H9 (cell line): ENCODE results near the gene GPR35. TPM values are rescaled to one million over a fixed set of nuclear protein-coding genes. Genes with fewer than 3 reads are reported as not detected.
A peak's percentile ranks its signal among the peaks of the same experiment; 100 is the strongest.

Source experiments
- DNase-seq: peaks from one replicate; pipeline ENCODE4 v3.0.0-alpha.2; 2017
- H2AFZ ChIP-seq: one replicate; pipeline ENCODE4 v1.6.1; 2013; ENCODE audit warnings: mild to moderate bottlenecking, low read length, control low read depth, moderate library complexity
- H2AK5ac ChIP-seq: 2 replicates; pipeline ENCODE4 v1.6.1; 2013; ENCODE audit warnings: low read length, control low read depth, mixed read lengths; ENCODE audit not compliant: insufficient read length
- H2BK120ac ChIP-seq: one replicate; pipeline ENCODE4 v1.6.1; 2013; ENCODE audit warnings: low read depth, mild to moderate bottlenecking, low read length, control low read depth, inconsistent platforms; ENCODE audit not compliant: poor library complexity, severe bottlenecking
- H2BK12ac ChIP-seq: 2 replicates; pipeline ENCODE4 v1.6.1; 2013; ENCODE audit warnings: low read length, control low read depth, mixed read lengths, low read depth; ENCODE audit not compliant: insufficient read length
- H2BK15ac ChIP-seq: 2 replicates; pipeline ENCODE4 v1.6.1; 2013; ENCODE audit warnings: low read depth, low read length, control low read depth
- H2BK20ac ChIP-seq: one replicate; pipeline ENCODE4 v1.6.1; 2013; ENCODE audit warnings: low read depth, mild to moderate bottlenecking, low read length, control low read depth, inconsistent platforms; ENCODE audit not compliant: poor library complexity, severe bottlenecking
- H2BK5ac ChIP-seq: 2 replicates; pipeline ENCODE4 v1.6.1; 2013; ENCODE audit warnings: low read length, control low read depth, mixed read lengths; ENCODE audit not compliant: insufficient read length
- H3K14ac ChIP-seq: 2 replicates; pipeline ENCODE4 v1.6.1; 2013; ENCODE audit warnings: low read length, control low read depth; ENCODE audit not compliant: insufficient read depth
- H3K18ac ChIP-seq: 2 replicates; pipeline ENCODE4 v1.6.1; 2013; ENCODE audit warnings: low read depth, mild to moderate bottlenecking, mixed read lengths, low read length, control low read depth; ENCODE audit not compliant: insufficient read length
- H3K23ac ChIP-seq: 2 replicates; pipeline ENCODE4 v1.6.1; 2013; ENCODE audit warnings: low read length, control low read depth, mixed read lengths, low read depth; ENCODE audit not compliant: insufficient read length
- H3K23me2 ChIP-seq: 2 replicates; pipeline ENCODE4 v1.6.1; 2013; ENCODE audit warnings: low read depth, mild to moderate bottlenecking, mixed read lengths, low read length, control low read depth; ENCODE audit not compliant: insufficient read length, poor library complexity, severe bottlenecking
- H3K27ac ChIP-seq: 2 replicates; pipeline ENCODE4 v1.5.1; 2013; ENCODE audit warnings: low read length, control low read depth, mixed read lengths, low read depth; ENCODE audit not compliant: insufficient read length
- H3K27me3 ChIP-seq: 2 replicates; pipeline ENCODE4 v1.6.1; 2013; ENCODE audit warnings: low read length, control low read depth, inconsistent platforms; ENCODE audit not compliant: insufficient read depth
- H3K4ac ChIP-seq: 2 replicates; pipeline ENCODE4 v1.6.1; 2013; ENCODE audit warnings: low read depth, mild to moderate bottlenecking, control low read depth, inconsistent platforms, low read length, moderate library complexity
- H3K4me1 ChIP-seq: 2 replicates; pipeline ENCODE4 v1.6.1; 2013; ENCODE audit warnings: low read length, control low read depth, inconsistent platforms; ENCODE audit not compliant: insufficient read depth
- H3K4me2 ChIP-seq: 2 replicates; pipeline ENCODE4 v1.6.1; 2013; ENCODE audit warnings: low read length, control low read depth, mixed read lengths; ENCODE audit not compliant: insufficient read length, insufficient read depth
- H3K56ac ChIP-seq: 2 replicates; pipeline ENCODE4 v1.6.1; 2013; ENCODE audit warnings: low read depth, mild to moderate bottlenecking, mixed read lengths, low read length, control low read depth; ENCODE audit not compliant: insufficient read length
- H3K79me1 ChIP-seq: 2 replicates; pipeline ENCODE4 v1.6.1; 2013; ENCODE audit warnings: low read depth, mild to moderate bottlenecking, moderate library complexity, low read length, control low read depth, inconsistent platforms; ENCODE audit not compliant: insufficient read depth, poor library complexity, severe bottlenecking
- H3K79me2 ChIP-seq: 2 replicates; pipeline ENCODE4 v1.6.1; 2013; ENCODE audit warnings: low read length, control low read depth, inconsistent platforms; ENCODE audit not compliant: insufficient read depth
- H3K9ac ChIP-seq: 2 replicates; pipeline ENCODE4 v1.6.1; 2013; ENCODE audit warnings: low read length, control low read depth, mixed read lengths; ENCODE audit not compliant: insufficient read length; ENCODE audit errors: extremely low read depth
- H3K9me3 ChIP-seq: one replicate; pipeline ENCODE4 v1.6.1; 2013; ENCODE audit warnings: low read depth, low read length, inconsistent platforms; ENCODE audit not compliant: control insufficient read depth
- H3T11ph ChIP-seq: one replicate; pipeline ENCODE4 v1.6.1; 2013; ENCODE audit warnings: mild to moderate bottlenecking, low read length, control low read depth, inconsistent platforms
- H4K20me1 ChIP-seq: one replicate; pipeline ENCODE4 v1.6.1; 2013; ENCODE audit not compliant: control insufficient read depth, insufficient read length, insufficient read depth
- H4K5ac ChIP-seq: 2 replicates; pipeline ENCODE4 v1.6.1; 2013; ENCODE audit warnings: low read depth, mild to moderate bottlenecking, mixed read lengths, low read length, control low read depth; ENCODE audit not compliant: insufficient read length
- H4K8ac ChIP-seq: replicated peaks from 2 replicates; pipeline ENCODE4 v1.6.1; 2013; ENCODE audit warnings: low read length, control low read depth, mixed read lengths, low read depth; ENCODE audit not compliant: insufficient read length
- H4K91ac ChIP-seq: 2 replicates; pipeline ENCODE4 v1.6.1; 2013; ENCODE audit warnings: low read depth, mild to moderate bottlenecking, moderate library complexity, mixed read lengths, low read length, control low read depth; ENCODE audit not compliant: insufficient read length
- H3K27ac Mint-ChIP-seq, 3 experiments: 2 replicates in 2 of 3; 3 replicates in 1 of 3; pipeline ENCODE4 v1.8.0; 2020 to 2021; ENCODE audit warnings: mixed read lengths in 3 of 3, mild to moderate bottlenecking in 1 of 3, moderate library complexity in 1 of 3
- H3K27me3 Mint-ChIP-seq: 2 replicates; pipeline ENCODE4 v1.8.0; 2021; ENCODE audit warnings: low read depth, mild to moderate bottlenecking, moderate library complexity, mixed read lengths
- H3K36me3 Mint-ChIP-seq, 3 experiments: 2 replicates in 2 of 3; 3 replicates in 1 of 3; pipeline ENCODE4 v1.8.0; 2020 to 2021; ENCODE audit warnings: low read depth in 3 of 3, mixed read lengths in 3 of 3; ENCODE audit not compliant: insufficient read depth in 1 of 3
- H3K4me1 Mint-ChIP-seq, 2 experiments: 2 replicates each; pipeline ENCODE4 v1.8.0; 2020; ENCODE audit warnings: mixed read lengths in 2 of 2
- H3K4me3 Mint-ChIP-seq, 2 experiments: 2 replicates in 1 of 2; 3 replicates in 1 of 2; pipeline ENCODE4 v1.8.0; 2020 to 2021; ENCODE audit warnings: mild to moderate bottlenecking in 2 of 2, mixed read lengths in 2 of 2, moderate library complexity in 1 of 2
- H3K9me3 Mint-ChIP-seq, 2 experiments: 2 replicates in 1 of 2; 3 replicates in 1 of 2; pipeline ENCODE4 v1.8.0; 2020; ENCODE audit warnings: mild to moderate bottlenecking in 2 of 2, mixed read lengths in 2 of 2, moderate library complexity in 1 of 2
- CTCF ChIP-seq: fragments of 200-600 bp; sonication (generic); conservative IDR thresholded peaks from 3 replicates; pipeline ENCODE4 v1.8.0; 2021; ENCODE audit warnings: antibody characterized with exemption, mild to moderate bottlenecking
- WGBS: extraction: QIAGEN DNeasy Blood & Tissue Kit; methylation state at CpG from one replicate; pipeline ENCODE4 v1.1.7; 2013; ENCODE audit warnings: missing lambda C conversion rate, low lambda C conversion rate, mixed read lengths; ENCODE audit not compliant: insufficient read length; ENCODE audit errors: extremely low coverage; 5-methylcytosine and 5-hydroxymethylcytosine counted together
- total RNA-seq: library from RNA; stranded (reverse); gene quantifications from 2 replicates; pipeline ENCODE4 v1.2.1, GENCODE V29; 2021

Gene GPR35
- total RNA-seq, 1 experiment from 2014 or later: 1.4 TPM

- H3K79me2 ChIP-seq: no peaks in the 10 kb centered on the region
- H2BK120ac ChIP-seq: no peak overlapping the region
- H3K14ac ChIP-seq: no peak overlapping the region; the same call in 1 of the 2 replicates
- no peak overlapping the region for H4K91ac ChIP-seq
- H3K4me3 Mint-ChIP-seq: no peak overlapping the region; a peak in 1 of 5 replicates
- no peak overlapping the region for H3K27ac ChIP-seq
- no peak overlapping the region; a peak in 1 of 7 replicates for H3K27ac Mint-ChIP-seq
- H3K27me3 Mint-ChIP-seq: peaks cover 47% of the 10 kb centered on the region
- no peaks in the 10 kb centered on the region for H3K9me3 ChIP-seq
- no peaks in the 10 kb centered on the region for H4K20me1 ChIP-seq
- H3K56ac ChIP-seq: no peak overlapping the region
- H3K27me3 ChIP-seq: no peaks in the 10 kb centered on the region
- no peak overlapping the region for H3K4ac ChIP-seq
- H3K4me2 ChIP-seq: no peak overlapping the region
- no peak overlapping the region for H3K18ac ChIP-seq
- peaks cover 0 to 4% of the 10 kb centered on the region in 2 experiments; a peak in 3 of 5 replicates for H3K9me3 Mint-ChIP-seq
- H2AFZ ChIP-seq: no peak overlapping the region
- no peak overlapping the region for H2AK5ac ChIP-seq
- H3T11ph ChIP-seq: no peak overlapping the region
- no peaks in the 10 kb centered on the region for H3K23me2 ChIP-seq
- peaks cover 9 to 17% of the 10 kb centered on the region in 2 experiments for H3K4me1 Mint-ChIP-seq
- no peak overlapping the region for H4K8ac ChIP-seq
- H2BK20ac ChIP-seq: no peak overlapping the region
- no peaks in the 10 kb centered on the region for H3K4me1 ChIP-seq
- H2BK15ac ChIP-seq: no peak overlapping the region
- H4K5ac ChIP-seq: no peak overlapping the region
- peak; percentile 16 for DNase-seq
- TF ChIP-seq CTCF: no peak
- no CpG with 5 or more reads among the region's 36 CpGs for WGBS
- H2BK5ac ChIP-seq: no peak overlapping the region
- H3K79me1 ChIP-seq: no peaks in the 10 kb centered on the region
- no peak overlapping the region for H3K9ac ChIP-seq
- H2BK12ac ChIP-seq: no peak overlapping the region
- H3K23ac ChIP-seq: no peak overlapping the region
- H3K36me3 Mint-ChIP-seq: no peaks in the 10 kb centered on the region; a peak in 2 of 7 replicates
Measured at GRCh38 chr2:240646176-240646899, 21.1 kb downstream of the GPR35 start.
